Astrocyte (in vitro differentiated cells and primary cell): ENCODE measurements around the gene IPCEF1.

Experiments
- EZH2 ChIP-seq: IDR thresholded peaks from 2 replicates; pipeline ENCODE4 v1.6.1; 2012; ENCODE audit warnings: mild to moderate bottlenecking, low read length, inconsistent platforms; ENCODE audit not compliant: insufficient read depth
- TF ChIP-seq, protein P1 (sequence below): IDR thresholded peaks from 2 replicates; pipeline ENCODE4 v1.5.1; 2011; ENCODE audit warnings: low read depth, mild to moderate bottlenecking, inconsistent platforms, low read length, moderate library complexity; ENCODE audit not compliant: insufficient read depth

DNA sequence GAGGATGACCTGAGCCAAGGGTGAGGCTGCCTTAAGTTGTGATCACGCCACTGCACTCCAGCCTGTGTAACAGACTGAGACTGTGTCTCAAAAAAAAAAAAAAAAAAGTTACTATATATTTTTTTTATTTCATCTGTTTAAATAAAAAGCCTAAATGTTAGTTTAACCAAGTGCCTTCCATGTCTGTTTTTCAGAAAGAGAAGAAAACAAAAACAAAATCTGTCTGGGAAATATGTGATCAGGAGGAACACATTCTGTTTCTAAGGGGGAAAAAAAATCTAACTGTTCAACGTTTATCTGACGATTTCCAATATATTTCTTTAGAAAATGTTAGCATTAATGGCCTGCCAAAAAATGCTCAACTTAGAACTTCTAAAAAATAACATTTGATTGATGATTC is 147.0 kb downstream of the IPCEF1 start:
- no peak for TF ChIP-seq EZH2
- TF ChIP-seq, protein P1, sequence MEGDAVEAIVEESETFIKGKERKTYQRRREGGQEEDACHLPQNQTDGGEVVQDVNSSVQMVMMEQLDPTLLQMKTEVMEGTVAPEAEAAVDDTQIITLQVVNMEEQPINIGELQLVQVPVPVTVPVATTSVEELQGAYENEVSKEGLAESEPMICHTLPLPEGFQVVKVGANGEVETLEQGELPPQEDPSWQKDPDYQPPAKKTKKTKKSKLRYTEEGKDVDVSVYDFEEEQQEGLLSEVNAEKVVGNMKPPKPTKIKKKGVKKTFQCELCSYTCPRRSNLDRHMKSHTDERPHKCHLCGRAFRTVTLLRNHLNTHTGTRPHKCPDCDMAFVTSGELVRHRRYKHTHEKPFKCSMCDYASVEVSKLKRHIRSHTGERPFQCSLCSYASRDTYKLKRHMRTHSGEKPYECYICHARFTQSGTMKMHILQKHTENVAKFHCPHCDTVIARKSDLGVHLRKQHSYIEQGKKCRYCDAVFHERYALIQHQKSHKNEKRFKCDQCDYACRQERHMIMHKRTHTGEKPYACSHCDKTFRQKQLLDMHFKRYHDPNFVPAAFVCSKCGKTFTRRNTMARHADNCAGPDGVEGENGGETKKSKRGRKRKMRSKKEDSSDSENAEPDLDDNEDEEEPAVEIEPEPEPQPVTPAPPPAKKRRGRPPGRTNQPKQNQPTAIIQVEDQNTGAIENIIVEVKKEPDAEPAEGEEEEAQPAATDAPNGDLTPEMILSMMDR: no peak
